Diencephalon (tissue), 1 donor: ENCODE data around the gene ZWILCH. TPM values are rescaled to one million over a fixed set of nuclear protein-coding genes. Genes with fewer than 3 reads are reported as not detected.

Source experiments
- small RNA-seq: library from RNA; depleted of rRNA; stranded (forward); fragments of <200 nt; gene quantifications from one replicate; pipeline ENCODE3, GENCODE V24; 2014
- total RNA-seq: library from RNA; depleted of rRNA; stranded (reverse); fragments of >200 nt; gene quantifications from one replicate; pipeline ENCODE4 v1.2.3, GENCODE V29; 2014

ZWILCH gene
- total RNA-seq = 31.8 TPM

DNA sequence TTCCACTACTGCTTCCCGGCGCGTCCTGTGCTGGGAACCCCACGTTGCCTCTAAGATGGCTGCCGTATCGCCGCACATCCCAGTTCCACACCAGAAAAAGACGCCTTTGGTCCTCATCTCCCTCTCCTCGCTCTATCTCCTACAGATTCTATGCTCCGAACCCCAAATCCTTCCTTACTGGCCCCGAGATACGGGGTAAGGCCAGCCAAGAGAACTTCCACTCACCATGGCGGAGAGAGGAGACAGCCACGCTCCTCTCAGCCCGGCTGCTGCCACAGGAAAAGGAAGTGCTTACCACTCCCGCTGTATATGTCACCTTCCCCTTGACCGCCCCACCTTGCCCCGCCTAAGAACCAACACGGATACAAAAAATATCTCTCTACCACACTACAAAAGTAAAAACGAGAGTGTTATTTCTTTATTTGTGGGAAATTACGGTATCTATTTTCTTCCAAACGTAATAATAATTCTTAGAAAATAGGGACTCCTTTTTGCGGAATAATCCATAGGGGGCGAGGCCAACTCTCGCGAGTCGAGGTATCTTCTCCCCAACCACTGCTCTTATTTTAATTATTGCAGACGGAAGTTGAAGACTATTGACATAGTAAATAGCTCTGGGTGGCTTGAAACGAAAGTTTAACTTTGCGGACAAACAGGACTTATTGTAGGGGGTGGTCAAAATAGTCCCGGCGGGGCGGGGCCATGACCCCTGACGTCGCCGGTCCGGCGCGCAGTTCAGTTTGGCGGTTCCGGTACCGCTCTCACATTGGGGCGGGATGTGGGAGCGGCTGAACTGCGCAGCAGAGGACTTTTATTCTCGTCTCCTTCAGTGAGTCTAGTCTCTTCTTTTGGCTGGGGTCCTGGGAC lies at the start of gene ZWILCH, which contains the start of gene RPL4:
ZWILCH (plus strand) TSS at position 764 of the 867 bp plus-strand sequence; CDS start at position 777, 13 bp downstream.
RPL4 (minus strand) TSS at position 293 of the 867 bp plus-strand sequence; CDS start at position 228, 65 bp downstream.

GRCh38 chr15:66497502-66498455 lies 7.3 kb upstream of the ZWILCH start, which contains the start of gene SNAPC5:
TSS of gene SNAPC5 (minus strand) at chr15:66497762. CDS start at chr15:66497731, 31 bp downstream.

GRCh38 chr15:66565741-66566144 lies 60.6 kb downstream of the ZWILCH start, which contains the start of gene LCTL:
TSS of gene LCTL (minus strand) at chr15:66565998. CDS start at chr15:66565365, 633 bp downstream.

Small RNAs within 50 kb of the gene (small RNA-seq; reads per million reads assigned to genes)
- gene MIR4512 (not detected), gene RF01159 (not detected), gene SNORD16 (not detected), gene SNORD18A (not detected), gene SNORD18B (not detected), gene SNORD18C (not detected)

Other genes starting within 250 kb of the ZWILCH start
- gene DIS3L, start 211.8 kb upstream of the ZWILCH start, total RNA-seq = 54.9 TPM
- gene TIPIN, start 148.6 kb upstream of the ZWILCH start, total RNA-seq = 15.0 TPM
- 47.5 TPM for gene MAP2K1, start 118.4 kb upstream of the ZWILCH start, total RNA-seq
- gene SNAPC5, start 7.6 kb upstream of the ZWILCH start, total RNA-seq = 12.5 TPM
- gene RPL4, start 471 bp upstream of the ZWILCH start, total RNA-seq = 1,047 TPM
- 0.46 TPM for gene LCTL, start 60.7 kb downstream of the ZWILCH start, total RNA-seq
- gene SMAD6, start 196.9 kb downstream of the ZWILCH start, total RNA-seq = 3.5 TPM